GM12892 (cell line): ENCODE data around the gene TNFRSF8.

Experiments
- POLR2A ChIP-seq: IDR thresholded peaks from 2 replicates; pipeline ENCODE4 v1.6.1; 2011; ENCODE audit warnings: low read depth, low read length, control low read depth
- POLR2AphosphoS5 ChIP-seq: IDR thresholded peaks from 2 replicates; pipeline ENCODE4 v1.6.1; 2011; ENCODE audit warnings: low read depth, low read length, control low read depth

DNA sequence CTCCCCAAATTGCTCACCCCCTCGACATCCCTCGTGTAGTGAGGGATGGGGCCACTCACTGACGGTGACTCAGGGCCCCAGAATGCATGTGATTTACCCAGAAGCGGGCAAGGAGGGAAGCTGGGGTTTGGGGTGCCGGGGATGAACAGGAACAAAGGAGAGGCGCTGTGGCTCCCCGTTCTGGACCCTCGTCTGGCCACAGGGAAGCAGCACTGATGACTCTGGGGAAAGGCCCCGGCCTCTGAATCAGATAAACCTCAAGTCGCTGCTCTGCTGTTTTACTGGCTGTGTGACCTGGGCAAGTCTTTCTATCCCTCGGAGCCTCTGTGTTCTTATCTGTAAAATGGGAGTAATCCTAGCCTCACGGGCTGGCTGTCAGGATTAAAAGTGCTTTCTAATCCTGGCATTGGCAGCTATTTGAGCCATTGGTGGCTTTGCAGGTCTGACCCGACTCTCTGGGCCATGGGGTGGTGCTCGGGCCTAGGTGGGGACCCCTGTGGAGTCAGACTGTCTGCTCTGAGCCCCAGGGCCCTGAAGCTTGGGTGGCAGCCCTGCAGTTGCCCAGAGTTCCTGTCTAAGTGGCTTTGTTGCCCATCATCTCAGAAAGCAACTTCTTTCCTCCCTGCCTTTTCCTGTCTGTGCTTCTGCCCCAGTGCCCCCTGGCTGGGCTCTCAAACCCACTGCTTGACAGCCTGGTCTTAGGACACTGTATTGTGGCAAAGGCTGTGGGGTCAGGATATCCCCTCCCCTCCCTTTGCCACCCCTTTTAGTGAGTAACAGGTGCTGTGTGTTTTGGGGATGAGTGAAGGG lies 109.1 kb downstream of the TNFRSF8 start:
- no peak for TF ChIP-seq POLR2AphosphoS5
- TF ChIP-seq POLR2A = no peak
